Nephron (organoid): ENCODE measurements around the gene RASA1.
A peak's percentile ranks its signal among the peaks of the same experiment; 100 is the strongest.

Experiments used
- H3K27ac Mint-ChIP-seq, 3 experiments: 2 replicates each; pipeline ENCODE4 v1.8.0; 2020; ENCODE audit warnings: mixed read lengths in 3 of 3, mild to moderate bottlenecking in 2 of 3, moderate library complexity in 1 of 3
- H3K27me3 Mint-ChIP-seq: 2 replicates; pipeline ENCODE4 v1.8.0; 2021; ENCODE audit warnings: low read depth, mild to moderate bottlenecking, moderate library complexity, mixed read lengths
- H3K36me3 Mint-ChIP-seq: 2 replicates; pipeline ENCODE4 v1.8.0; 2020; ENCODE audit warnings: low read depth, mixed read lengths
- H3K4me1 Mint-ChIP-seq: 2 replicates; pipeline ENCODE4 v1.8.0; 2020; ENCODE audit warnings: mixed read lengths
- H3K4me3 Mint-ChIP-seq, 3 experiments: 2 replicates each; pipeline ENCODE4 v1.8.0; 2020; ENCODE audit warnings: mild to moderate bottlenecking in 3 of 3, mixed read lengths in 3 of 3, moderate library complexity in 2 of 3
- H3K9me3 Mint-ChIP-seq: 2 replicates; pipeline ENCODE4 v1.8.0; 2020; ENCODE audit warnings: mixed read lengths
- CTCF ChIP-seq, 3 experiments: fragments of 200-600 bp; sonication (generic); IDR thresholded peaks; one replicate each; pipeline ENCODE4 v1.5.0; 2021; ENCODE audit warnings: antibody characterized with exemption in 3 of 3; ENCODE audit not compliant: unreplicated experiment in 3 of 3

The RASA1 gene

GRCh38 chr5:87393331-87393730 is 125.6 kb downstream of the RASA1 start:
- H3K27me3 Mint-ChIP-seq = no peaks in the 10 kb centered on the region
- no peak overlapping the region for H3K4me3 Mint-ChIP-seq
- H3K36me3 Mint-ChIP-seq = peaks cover 62% of the 10 kb centered on the region
- no peak overlapping the region for H3K27ac Mint-ChIP-seq
- H3K9me3 Mint-ChIP-seq = no peaks in the 10 kb centered on the region
- no peaks in the 10 kb centered on the region for H3K4me1 Mint-ChIP-seq
- no peak for TF ChIP-seq CTCF (IDR thresholded peaks at IDR 0.05; ENCODE audit: unreplicated experiment in 3 of 3)

- H3K4me3 Mint-ChIP-seq = no peak overlapping the region
- H3K4me1 Mint-ChIP-seq = no peaks in the 10 kb centered on the region
- no peak for TF ChIP-seq CTCF (IDR thresholded peaks at IDR 0.05; ENCODE audit: unreplicated experiment in 3 of 3)
- peak overlapping the region in 1 of 3 experiments; percentile 5 for H3K27ac Mint-ChIP-seq
- H3K9me3 Mint-ChIP-seq = no peaks in the 10 kb centered on the region
- no peaks in the 10 kb centered on the region for H3K27me3 Mint-ChIP-seq
- H3K36me3 Mint-ChIP-seq = peaks cover 62% of the 10 kb centered on the region
Measured at GRCh38 chr5:87394411-87395165, 126.9 kb downstream of the RASA1 start.

- H3K4me1 Mint-ChIP-seq = no peaks in the 10 kb centered on the region
- H3K27ac Mint-ChIP-seq = no peak overlapping the region
- peaks cover 3% of the 10 kb centered on the region for H3K9me3 Mint-ChIP-seq
- no peak overlapping the region for H3K4me3 Mint-ChIP-seq
- no peaks in the 10 kb centered on the region for H3K27me3 Mint-ChIP-seq
- no peak for TF ChIP-seq CTCF (IDR thresholded peaks at IDR 0.05; ENCODE audit: unreplicated experiment in 3 of 3)
- peaks cover 59% of the 10 kb centered on the region for H3K36me3 Mint-ChIP-seq
Measured at GRCh38 chr5:87398981-87399614, 131.4 kb downstream of the RASA1 start.

- H3K36me3 Mint-ChIP-seq = peaks cover 60% of the 10 kb centered on the region
- H3K4me1 Mint-ChIP-seq = no peaks in the 10 kb centered on the region
- no peaks in the 10 kb centered on the region for H3K27me3 Mint-ChIP-seq
- no peak overlapping the region for H3K4me3 Mint-ChIP-seq
- no peak for TF ChIP-seq CTCF (IDR thresholded peaks at IDR 0.05; ENCODE audit: unreplicated experiment in 3 of 3)
- H3K27ac Mint-ChIP-seq = no peak overlapping the region
- peaks cover 3% of the 10 kb centered on the region for H3K9me3 Mint-ChIP-seq
Measured at GRCh38 chr5:87399720-87400119, 132.0 kb downstream of the RASA1 start.

GRCh38 chr5:87400305-87400899 is 132.7 kb downstream of the RASA1 start:
- H3K9me3 Mint-ChIP-seq = peaks cover 3% of the 10 kb centered on the region
- H3K36me3 Mint-ChIP-seq = peaks cover 57% of the 10 kb centered on the region
- H3K4me1 Mint-ChIP-seq = no peaks in the 10 kb centered on the region
- no peaks in the 10 kb centered on the region for H3K27me3 Mint-ChIP-seq
- no peak overlapping the region for H3K27ac Mint-ChIP-seq
- H3K4me3 Mint-ChIP-seq = no peak overlapping the region
- peak; percentile 54 to 68 (median 54) for TF ChIP-seq CTCF (IDR thresholded peaks at IDR 0.05; ENCODE audit: unreplicated experiment in 3 of 3)
